ENCODE results near the gene INHBC. TPM values are rescaled to one million over a fixed set of nuclear protein-coding genes. Genes with fewer than 3 reads are reported as not detected.
A peak's percentile ranks its signal among the peaks of the same experiment; 100 is the strongest.

The INHBC gene
- total and polyA plus RNA-seq, 2 donors (not counting 1 experiment from before 2014, with no cell fraction given), result 0.17 to 0.31 TPM

DNA sequence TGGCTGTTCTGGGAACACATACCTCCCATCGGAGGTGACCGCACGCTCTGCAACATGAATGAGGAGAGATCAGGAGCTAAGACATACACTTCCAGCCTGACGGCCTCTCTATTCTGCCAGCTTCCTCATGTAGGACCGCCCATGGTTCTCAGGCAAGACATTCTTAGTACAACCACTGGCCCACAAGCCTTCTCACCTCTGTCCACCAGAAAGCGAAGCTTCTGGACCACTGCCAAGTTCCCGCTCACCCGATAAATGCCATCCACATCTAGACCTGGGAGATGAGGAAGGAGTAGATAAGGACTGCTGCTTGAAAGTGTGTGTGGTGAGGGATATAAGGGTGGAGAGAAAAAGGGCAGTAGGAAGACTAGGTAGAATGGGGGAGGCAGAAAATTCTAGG lies 39.8 kb downstream of the INHBC start:
- Histone ChIP-seq H4K20me1 (ENCODE audit: control insufficient read depth, insufficient read depth, low read length, poor library complexity, severe bottlenecking) (peaks cover 23% of the 10 kb centered on the region), H3K4me3 (ENCODE audit: control extremely low read depth in 1 of 5, extremely low read depth in 1 of 5, insufficient read depth in 1 of 5, low read depth in 2 of 5, low read length in 4 of 5) (no peak overlapping the region), H3K27ac (ENCODE audit: low read length in 2 of 2) (peak overlapping the region in 1 of 2 donors; percentile 20), H3K27me3 (replicated peaks in 1 of 4; ENCODE audit: control extremely low read depth in 1 of 4, control insufficient read depth in 3 of 4, insufficient read depth in 4 of 4, low read length in 3 of 4) (no peaks in the 10 kb centered on the region), H3K79me2 (ENCODE audit: control insufficient read depth, insufficient read depth, low read length) (peaks cover 66% of the 10 kb centered on the region), H3K9me3 (ENCODE audit: control extremely low read depth in 1 of 3, control insufficient read depth in 2 of 3, insufficient read depth in 1 of 3, low read length in 2 of 3) (no peaks in the 10 kb centered on the region), H3K4me1 (ENCODE audit: control insufficient read depth in 2 of 2, insufficient read depth in 2 of 2, low read length in 2 of 2) (peaks cover 43 to 65% of the 10 kb centered on the region in 2 donors), H3K9ac (ENCODE audit: low read length) (no peak overlapping the region), H2AFZ (ENCODE audit: insufficient read depth, low read depth, low read length, poor library complexity, severe bottlenecking) (no peak overlapping the region), H3K36me3 (replicated peaks in 1 of 2; ENCODE audit: control extremely low read depth in 1 of 2, control insufficient read depth in 1 of 2, extremely low read depth in 1 of 2, insufficient read depth in 2 of 2, low read length in 1 of 2) (peaks cover 2 to 54% of the 10 kb centered on the region in 2 experiments), H3K4me2 (replicated peaks; ENCODE audit: low read depth, low read length, poor library complexity, severe bottlenecking) (no peak overlapping the region)
- H3K27me3 Mint-ChIP-seq, result no peaks in the 10 kb centered on the region
- ChIA-PET CTCF (interaction anchor here (1.1 to 10.4 kb wide), 4 partner anchors 9 to 18 kb away, joined by 3 to 166 read pairs (median 7); partner anchors contain the start of genes GLI1 and MARS1), POLR2A (interaction anchor here (0.6 kb wide), 1 partner anchor 233 kb away, joined by 3 read pairs; no protein-coding TSS in a partner anchor)
- 97% methylated on average over 3 of the region's 8 CpGs for WGBS (ENCODE audit: insufficient coverage)
- H3K9me3 Mint-ChIP-seq (ENCODE audit: insufficient read depth), result no peaks in the 10 kb centered on the region
- no peak for DNase-seq
- peak overlapping the region; percentile 70 for H3K27ac Mint-ChIP-seq
- ATAC-seq (ENCODE audit: low read depth), result no peak
- peaks cover 65% of the 10 kb centered on the region for H3K4me1 Mint-ChIP-seq
- TF ChIP-seq CTCF (IDR thresholded peaks at IDR 0.05) (no peak), EZH2 (IDR thresholded peaks at IDR 0.05; ENCODE audit: borderline replicate concordance, insufficient read depth, low read depth, low read length, poor library complexity, severe bottlenecking) (no peak)
- intact Hi-C loops (cut with micrococcal nuclease), result no loop called here
- peak overlapping the region; percentile 46 for H3K4me3 Mint-ChIP-seq

GRCh38 chr12:57474862-57475261 lies 40.3 kb downstream of the INHBC start:
- H3K9ac ChIP-seq (ENCODE audit: low read length), result no peak overlapping the region
- H3K27ac Mint-ChIP-seq, result peak overlapping the region; percentile 70

More at GRCh38 chr12:57474862-57475261, 40.3 kb downstream of the INHBC start:
- Histone ChIP-seq H3K4me3 (ENCODE audit: control extremely low read depth in 1 of 5, extremely low read depth in 1 of 5, insufficient read depth in 1 of 5, low read depth in 2 of 5, low read length in 4 of 5) (no peak overlapping the region), H3K4me1 (ENCODE audit: control insufficient read depth in 2 of 2, insufficient read depth in 2 of 2, low read length in 2 of 2) (peaks cover 47 to 69% of the 10 kb centered on the region in 2 donors), H4K20me1 (ENCODE audit: control insufficient read depth, insufficient read depth, low read length, poor library complexity, severe bottlenecking) (peaks cover 23% of the 10 kb centered on the region), H3K9me3 (ENCODE audit: control extremely low read depth in 1 of 3, control insufficient read depth in 2 of 3, insufficient read depth in 1 of 3, low read length in 2 of 3) (no peaks in the 10 kb centered on the region), H3K79me2 (ENCODE audit: control insufficient read depth, insufficient read depth, low read length) (peaks cover 67% of the 10 kb centered on the region), H3K27ac (ENCODE audit: low read length in 2 of 2) (peak overlapping the region in 1 of 2 donors; percentile 20), H3K36me3 (replicated peaks in 1 of 2; ENCODE audit: control extremely low read depth in 1 of 2, control insufficient read depth in 1 of 2, extremely low read depth in 1 of 2, insufficient read depth in 2 of 2, low read length in 1 of 2) (peaks cover 2 to 50% of the 10 kb centered on the region in 2 experiments), H3K27me3 (replicated peaks in 1 of 4; ENCODE audit: control extremely low read depth in 1 of 4, control insufficient read depth in 3 of 4, insufficient read depth in 4 of 4, low read length in 3 of 4) (no peaks in the 10 kb centered on the region), H2AFZ (ENCODE audit: insufficient read depth, low read depth, low read length, poor library complexity, severe bottlenecking) (no peak overlapping the region), H3K4me2 (replicated peaks; ENCODE audit: low read depth, low read length, poor library complexity, severe bottlenecking) (peak overlapping the region; percentile 95)
- peak overlapping the region; percentile 46 for H3K4me3 Mint-ChIP-seq
- no peak for DNase-seq
- no peaks in the 10 kb centered on the region for H3K27me3 Mint-ChIP-seq
- H3K4me1 Mint-ChIP-seq, result peaks cover 69% of the 10 kb centered on the region
- ChIA-PET POLR2A (interaction anchor here (0.6 kb wide), 1 partner anchor 234 kb away, joined by 3 read pairs; no protein-coding TSS in a partner anchor), CTCF (interaction anchor here (1.0 to 10.4 kb wide), 4 partner anchors 9 to 22 kb away, joined by 3 to 166 read pairs (median 8); partner anchors contain the start of genes GLI1 and MARS1)
- no peak for TF ChIP-seq EZH2 (IDR thresholded peaks at IDR 0.05; ENCODE audit: borderline replicate concordance, insufficient read depth, low read depth, low read length, poor library complexity, severe bottlenecking)
- TF ChIP-seq CTCF (IDR thresholded peaks at IDR 0.05), result no peak
- no peak for ATAC-seq (ENCODE audit: low read depth)
- WGBS (ENCODE audit: insufficient coverage), result 95% methylated on average over 7 of the region's 7 CpGs
- intact Hi-C loops (cut with micrococcal nuclease), result loop anchor here (5.0 kb wide), 1 partner anchor 147 kb away; no protein-coding TSS in a partner anchor
- no peaks in the 10 kb centered on the region for H3K9me3 Mint-ChIP-seq (ENCODE audit: insufficient read depth)

All from B cell (primary cell).